ENCODE results near the gene GLCE. TPM values are rescaled to one million over a fixed set of nuclear protein-coding genes. Genes with fewer than 3 reads are reported as not detected.

Gene GLCE
- total RNA-seq, 1 donor from 2014 or later = 5.6 TPM

DNA sequence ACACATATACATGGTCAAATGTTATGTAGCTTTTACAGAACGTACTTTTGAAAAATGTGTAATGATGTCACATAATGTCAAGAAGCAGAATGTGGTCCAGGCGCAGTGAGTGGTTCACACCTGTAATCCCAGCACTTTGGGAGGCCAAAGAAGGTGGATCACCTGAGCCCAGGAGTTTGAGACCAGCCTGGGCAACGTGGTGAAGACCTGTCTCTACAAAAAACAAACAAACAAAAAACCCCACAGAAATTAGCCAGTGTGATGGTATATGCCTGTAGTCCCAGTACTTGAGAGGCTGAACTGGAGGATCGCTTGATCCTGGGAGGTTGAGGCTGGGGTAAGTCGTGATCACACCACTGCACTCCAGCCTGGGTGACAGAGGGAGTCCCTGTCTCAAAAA is 15.9 kb upstream of the GLCE start:
- Mint-ChIP-seq H3K27me3 (peaks cover 46% of the 10 kb centered on the region), H3K4me3 (no peak overlapping the region), H3K4me1 (no peaks in the 10 kb centered on the region), H3K36me3 (ENCODE audit: low read depth) (no peaks in the 10 kb centered on the region), H3K9me3 (peaks cover 2% of the 10 kb centered on the region), H3K27ac (no peak overlapping the region)
- ATAC-seq (ENCODE audit: low read depth) (no peak), DNase-seq (no peak)
- POLR2A ChIA-PET = no interaction called here
- TF ChIP-seq CTCF (IDR thresholded peaks at IDR 0.05) = no peak
- CTCF ChIA-PET = no interaction called here
- intact Hi-C loops (cut with micrococcal nuclease) = no loop called here

GRCh38 chr15:69145149-69145693 is 15.2 kb upstream of the GLCE start:
- POLR2A ChIA-PET = no interaction called here

GRCh38 chr15:69145694-69146492 is 14.5 kb upstream of the GLCE start:
- Mint-ChIP-seq H3K4me3 (no peak overlapping the region), H3K9me3 (peaks cover 2% of the 10 kb centered on the region), H3K27ac (no peak overlapping the region), H3K4me1 (no peaks in the 10 kb centered on the region), H3K36me3 (ENCODE audit: low read depth) (no peaks in the 10 kb centered on the region), H3K27me3 (peaks cover 45% of the 10 kb centered on the region)
- intact Hi-C loops (cut with micrococcal nuclease) = no loop called here
- no peak for ATAC-seq (ENCODE audit: low read depth)
- CTCF ChIA-PET = no interaction called here
- POLR2A ChIA-PET = no interaction called here
- TF ChIP-seq CTCF (IDR thresholded peaks at IDR 0.05) = no peak
- DNase-seq = no peak

More at GRCh38 chr15:69145149-69145693, 15.2 kb upstream of the GLCE start:
- no peak overlapping the region for H3K4me3 Mint-ChIP-seq
- no peak for TF ChIP-seq CTCF (IDR thresholded peaks at IDR 0.05)
- intact Hi-C loops (cut with micrococcal nuclease) = no loop called here
- no peaks in the 10 kb centered on the region for H3K4me1 Mint-ChIP-seq
- H3K27me3 Mint-ChIP-seq = peaks cover 46% of the 10 kb centered on the region
- CTCF ChIA-PET = no interaction called here
- H3K27ac Mint-ChIP-seq = no peak overlapping the region
- ATAC-seq (ENCODE audit: low read depth) (no peak), DNase-seq (no peak)
- peaks cover 2% of the 10 kb centered on the region for H3K9me3 Mint-ChIP-seq
- no peaks in the 10 kb centered on the region for H3K36me3 Mint-ChIP-seq (ENCODE audit: low read depth)

GRCh38 chr15:69146724-69147435 is 13.6 kb upstream of the GLCE start:
- no peaks in the 10 kb centered on the region for H3K4me1 Mint-ChIP-seq
- H3K36me3 Mint-ChIP-seq (ENCODE audit: low read depth) = no peaks in the 10 kb centered on the region
- ATAC-seq (ENCODE audit: low read depth) (no peak), DNase-seq (no peak)
- peaks cover 2% of the 10 kb centered on the region for H3K9me3 Mint-ChIP-seq
- peaks cover 51% of the 10 kb centered on the region for H3K27me3 Mint-ChIP-seq
- no peak overlapping the region for H3K27ac Mint-ChIP-seq
- ChIA-PET CTCF (no interaction called here), POLR2A (no interaction called here)
- intact Hi-C loops (cut with micrococcal nuclease) = no loop called here
- no peak for TF ChIP-seq CTCF (IDR thresholded peaks at IDR 0.05)
- H3K4me3 Mint-ChIP-seq = no peak overlapping the region

DNA sequence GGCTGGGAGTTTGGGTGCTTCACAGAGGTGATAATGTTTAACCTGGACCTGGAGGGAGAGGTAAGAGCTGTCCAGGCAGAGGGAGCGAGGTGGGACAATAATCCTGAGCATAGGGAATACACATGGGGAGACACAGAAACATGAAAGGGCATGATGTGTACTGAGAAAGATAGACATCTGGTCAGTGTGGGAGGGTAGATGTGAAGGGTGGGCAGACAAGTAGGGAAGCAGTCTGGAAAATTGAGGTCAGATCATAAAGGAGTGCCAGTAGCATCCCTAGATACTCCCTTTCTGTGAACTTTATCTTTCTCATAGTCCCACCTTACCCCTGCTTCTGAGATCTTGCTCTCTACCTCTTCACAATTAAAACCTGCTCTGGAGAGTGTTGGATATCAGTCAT is 12.0 kb upstream of the GLCE start:
- no peaks in the 10 kb centered on the region for H3K36me3 Mint-ChIP-seq (ENCODE audit: low read depth)
- no peak for DNase-seq
- intact Hi-C loops (cut with micrococcal nuclease) = no loop called here
- TF ChIP-seq CTCF (IDR thresholded peaks at IDR 0.05) = no peak
- no peaks in the 10 kb centered on the region for H3K4me1 Mint-ChIP-seq
- H3K9me3 Mint-ChIP-seq = peaks cover 2% of the 10 kb centered on the region
- no peak for ATAC-seq (ENCODE audit: low read depth)
- peaks cover 53% of the 10 kb centered on the region for H3K27me3 Mint-ChIP-seq
- CTCF ChIA-PET = no interaction called here
- POLR2A ChIA-PET = no interaction called here
- H3K4me3 Mint-ChIP-seq = no peak overlapping the region
- H3K27ac Mint-ChIP-seq = no peak overlapping the region

Measured in activated B cell treated with CpG ODN at 0.5 μM for 24 hours (primary cell).